Upper lobe of left lung (tissue), 6 donors: ENCODE data around the gene SUCLG2. TPM values are rescaled to one million over a fixed set of nuclear protein-coding genes. Genes with fewer than 3 reads are reported as not detected.

Experiments
- ATAC-seq, 2 donors: fragments of 200-7000 bp; cut with Tn5 transposase; one replicate each; pipeline ENCODE4 v1.9.1; 2022; ENCODE audit warnings: mild to moderate bottlenecking in 2 of 2, moderate library complexity in 2 of 2; ENCODE audit not compliant: low FRiP score in 2 of 2
- DNase-seq, 2 donors: peaks; one replicate each; pipeline ENCODE4 v3.0.0-alpha.2; 2019 to 2020
- H3K27ac ChIP-seq, 4 donors: fragments of 200-600 bp; sonication (generic); one replicate each; pipeline ENCODE4 v1.5.1; 2016 to 2019
- H3K27me3 ChIP-seq, 4 donors: fragments of 200-600 bp; sonication (generic); one replicate each; pipeline ENCODE4 v1.5.1; 2017 to 2019
- H3K36me3 ChIP-seq, 4 donors: fragments of 200-600 bp; sonication (generic); one replicate each; pipeline ENCODE4 v1.5.1; 2016 to 2019
- H3K4me1 ChIP-seq, 4 donors: fragments of 200-600 bp; sonication (generic); one replicate each; pipeline ENCODE4 v1.5.1; 2018 to 2019
- H3K4me3 ChIP-seq, 4 donors: fragments of 200-600 bp; sonication (generic); one replicate each; pipeline ENCODE4 v1.5.1; 2017 to 2019; ENCODE audit warnings: mild to moderate bottlenecking in 2 of 4, moderate library complexity in 1 of 4
- H3K9me3 ChIP-seq, 4 donors: fragments of 200-600 bp; sonication (generic); one replicate each; pipeline ENCODE4 v1.5.1; 2018 to 2019
- CTCF ChIP-seq, 6 experiments: fragments of 450-650 bp in 4 of 6; fragments of 200-600 bp in 2 of 6; sonication (generic) in 2 of 6; IDR thresholded peaks; one replicate each; pipeline ENCODE4 v1.5.1; 2016 to 2019; ENCODE audit warnings: antibody characterized with exemption in 6 of 6
- EP300 ChIP-seq, 4 donors: sonication (generic); formaldehyde crosslinking; IDR thresholded peaks; one replicate each; pipeline ENCODE4 v1.5.1; 2017; ENCODE audit warnings: antibody characterized with exemption in 4 of 4, control low read depth in 2 of 4
- POLR2A ChIP-seq, 4 donors: fragments of 450-650 bp; IDR thresholded peaks; one replicate each; pipeline ENCODE4 v1.5.1; 2016 to 2017; ENCODE audit warnings: antibody characterized with exemption in 4 of 4, mild to moderate bottlenecking in 2 of 4
- POLR2AphosphoS5 ChIP-seq, 2 donors: sonication (generic); formaldehyde crosslinking; IDR thresholded peaks; one replicate each; pipeline ENCODE4 v1.5.1; 2017; ENCODE audit warnings: antibody characterized with exemption in 2 of 2
- WGBS, 2 donors: methylation state at CpG; one replicate each; pipeline ENCODE4 v1.1.5; 2017 to 2018; 5-methylcytosine and 5-hydroxymethylcytosine counted together
- total RNA-seq, 6 donors: library from RNA; depleted of rRNA in 4 of 6; stranded (reverse); fragments of >200 nt in 4 of 6; gene quantifications; one replicate each; pipeline versions ENCODE4 v1.1.0 to v1.2.1, GENCODE V29; 2016 to 2021
- donor health status: DM: no; HTN: no; CAD: no; lungs with moderate emphysema.
- donor health status: DM: no; HTN: yes; CAD: no; lungs with severe emphysema.

Gene SUCLG2
- total RNA-seq, 6 donors from 2014 or later, result 36.7 to 69.3 (median 50.8) TPM

GRCh38 chr3:67616046-67616445 is 38.4 kb downstream of the SUCLG2 start:
- H3K9me3 ChIP-seq, result no peaks in the 10 kb centered on the region
- peaks cover 0 to 16% (median 0%) of the 10 kb centered on the region in 4 donors for H3K36me3 ChIP-seq
- WGBS, 2 donors, result 78 to 88% methylated on average over 2 of the region's 2 CpGs
- no peak overlapping the region for H3K4me3 ChIP-seq
- TF ChIP-seq POLR2AphosphoS5 (IDR thresholded peaks at IDR 0.05) (no peak), POLR2A (IDR thresholded peaks at IDR 0.05) (no peak), EP300 (IDR thresholded peaks at IDR 0.05) (no peak), CTCF (IDR thresholded peaks at IDR 0.05) (no peak)
- no peaks in the 10 kb centered on the region for H3K27me3 ChIP-seq
- DNase-seq (no peak), ATAC-seq (no peak)
- H3K4me1 ChIP-seq, result peaks cover 0 to 2% (median 0%) of the 10 kb centered on the region in 4 donors
- H3K27ac ChIP-seq, result no peak overlapping the region

DNA sequence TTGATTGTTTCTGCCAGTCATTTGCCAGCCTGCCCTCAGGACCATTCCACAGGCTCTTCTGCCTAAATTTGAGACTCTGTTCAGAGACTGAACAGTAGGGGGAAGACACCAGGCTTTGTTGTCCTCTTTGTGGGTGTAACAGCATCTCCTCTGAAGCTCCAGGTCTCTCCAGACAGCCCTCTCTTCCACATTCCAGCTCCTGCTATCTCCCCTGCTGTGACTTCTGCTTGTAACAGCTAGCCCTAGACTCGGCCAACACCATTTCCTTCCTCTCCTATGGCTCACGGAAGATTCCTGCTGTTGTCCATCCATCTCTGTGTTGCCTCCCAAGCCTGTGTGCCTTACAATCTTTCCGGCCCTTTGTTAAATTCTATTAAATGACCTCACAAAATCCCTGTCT is 40.2 kb downstream of the SUCLG2 start:
- H3K27me3 ChIP-seq, result no peaks in the 10 kb centered on the region
- ATAC-seq (no peak), DNase-seq (no peak)
- H3K9me3 ChIP-seq, result no peaks in the 10 kb centered on the region
- WGBS, 2 donors, result 69 to 74% methylated on average over 3 of the region's 3 CpGs
- H3K4me3 ChIP-seq, result no peak overlapping the region
- no peak overlapping the region for H3K27ac ChIP-seq
- H3K36me3 ChIP-seq, result peaks cover 0 to 13% (median 2%) of the 10 kb centered on the region in 4 donors
- peaks cover 0 to 2% (median 0%) of the 10 kb centered on the region in 4 donors for H3K4me1 ChIP-seq
- no peak for TF ChIP-seq CTCF (IDR thresholded peaks at IDR 0.05)
- no peak for TF ChIP-seq POLR2A (IDR thresholded peaks at IDR 0.05)
- TF ChIP-seq POLR2AphosphoS5 (IDR thresholded peaks at IDR 0.05), result no peak
- no peak for TF ChIP-seq EP300 (IDR thresholded peaks at IDR 0.05)

DNA sequence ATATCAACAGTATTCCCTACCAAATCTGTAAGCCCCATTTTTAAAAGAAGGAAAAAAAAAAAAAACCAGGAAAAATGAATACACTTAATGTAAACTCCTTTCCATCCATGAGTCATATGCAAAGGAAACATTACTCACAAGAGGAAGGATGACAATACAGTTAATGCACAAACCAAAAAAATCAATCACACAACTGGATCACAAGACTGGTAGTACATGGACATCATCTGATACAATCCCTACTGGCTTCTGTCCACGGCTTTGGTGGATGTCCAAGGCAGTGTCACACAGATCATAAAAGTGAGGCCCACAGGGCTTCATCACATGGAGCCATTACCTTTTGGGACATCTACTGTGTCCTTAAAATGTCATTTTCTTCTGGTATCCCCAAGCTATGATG is 44.0 kb downstream of the SUCLG2 start:
- H3K4me1 ChIP-seq, result no peaks in the 10 kb centered on the region

DNA sequence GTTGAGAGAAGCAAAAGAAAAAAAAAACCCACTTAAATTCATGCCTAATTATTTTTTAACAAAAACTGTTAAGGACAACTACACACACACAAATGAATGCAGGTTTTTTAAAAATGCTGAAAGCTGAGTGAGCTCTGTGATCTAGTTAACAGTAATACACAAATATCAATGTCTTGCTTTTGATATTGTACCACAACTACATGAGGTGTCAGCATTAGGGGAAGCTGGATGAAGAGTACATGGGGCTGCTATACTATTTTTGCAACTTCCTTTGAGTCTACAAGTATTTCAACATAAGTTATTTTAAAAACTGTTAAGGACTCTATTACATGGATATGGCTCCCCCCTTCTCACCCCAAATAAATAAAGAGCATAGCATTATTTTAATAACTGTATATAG is 44.7 kb downstream of the SUCLG2 start:
- no peaks in the 10 kb centered on the region for H3K27me3 ChIP-seq
- peaks cover 11 to 34% (median 21%) of the 10 kb centered on the region in 4 donors for H3K36me3 ChIP-seq
- TF ChIP-seq POLR2AphosphoS5 (IDR thresholded peaks at IDR 0.05), result no peak
- no peak for TF ChIP-seq EP300 (IDR thresholded peaks at IDR 0.05)
- TF ChIP-seq POLR2A (IDR thresholded peaks at IDR 0.05), result no peak
- no peak for TF ChIP-seq CTCF (IDR thresholded peaks at IDR 0.05)

More for the DNA sequence above, 44.0 kb downstream of the SUCLG2 start:
- ATAC-seq (no peak), DNase-seq (no peak)
- H3K36me3 ChIP-seq, result peaks cover 11 to 34% (median 21%) of the 10 kb centered on the region in 4 donors
- no peak overlapping the region for H3K27ac ChIP-seq
- no peaks in the 10 kb centered on the region for H3K27me3 ChIP-seq
- no peaks in the 10 kb centered on the region for H3K9me3 ChIP-seq
- no peak overlapping the region for H3K4me3 ChIP-seq
- TF ChIP-seq POLR2A (IDR thresholded peaks at IDR 0.05) (no peak), POLR2AphosphoS5 (IDR thresholded peaks at IDR 0.05) (no peak), EP300 (IDR thresholded peaks at IDR 0.05) (no peak), CTCF (IDR thresholded peaks at IDR 0.05) (no peak)
- WGBS, 2 donors, result 92 to 100% methylated on average over 1 of the region's 1 CpG

DNA sequence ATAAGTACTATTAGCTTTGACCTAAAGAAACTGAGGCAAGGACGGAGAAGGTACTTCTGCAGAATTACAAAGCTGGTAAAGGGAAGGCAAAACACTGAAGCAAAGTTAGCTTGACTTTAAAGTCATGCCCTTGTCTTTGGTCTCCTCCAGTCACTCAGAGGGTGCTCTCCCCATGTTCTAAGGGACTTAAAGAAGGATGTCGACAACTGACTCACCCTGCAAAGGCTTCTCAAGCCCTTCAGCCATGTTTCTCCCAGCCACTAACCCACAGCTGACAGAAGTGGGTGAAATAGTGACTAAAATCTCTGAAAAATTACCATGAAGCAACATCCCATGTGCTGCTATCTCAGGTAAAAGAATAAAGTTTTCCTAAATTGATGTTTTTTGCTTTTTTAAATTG is 46.4 kb downstream of the SUCLG2 start:
- ATAC-seq, result no peak
- no peak overlapping the region for H3K4me3 ChIP-seq
- no peak for DNase-seq
- no peaks in the 10 kb centered on the region for H3K9me3 ChIP-seq
- 95 to 100% methylated on average over 2 of the region's 2 CpGs for WGBS, 2 donors
- H3K4me1 ChIP-seq, result no peaks in the 10 kb centered on the region
- H3K27me3 ChIP-seq, result no peaks in the 10 kb centered on the region
- H3K27ac ChIP-seq, result no peak overlapping the region
- no peak for TF ChIP-seq POLR2A (IDR thresholded peaks at IDR 0.05)
- no peak for TF ChIP-seq POLR2AphosphoS5 (IDR thresholded peaks at IDR 0.05)
- TF ChIP-seq CTCF (IDR thresholded peaks at IDR 0.05), result no peak
- TF ChIP-seq EP300 (IDR thresholded peaks at IDR 0.05), result no peak
- H3K36me3 ChIP-seq, result peaks cover 11 to 34% (median 21%) of the 10 kb centered on the region in 4 donors

More for the DNA sequence above, 44.7 kb downstream of the SUCLG2 start:
- ATAC-seq (no peak), DNase-seq (no peak)
- Histone ChIP-seq H3K27ac (no peak overlapping the region), H3K4me3 (no peak overlapping the region), H3K4me1 (no peaks in the 10 kb centered on the region), H3K9me3 (no peaks in the 10 kb centered on the region)
